Subcutaneous abdominal adipose tissue (tissue), 5 donors: Measurements from ENCODE around the gene GOSR1.
"Not testable (repeated sequence)": the region's sequence is repeated elsewhere in the genome, so short reads cannot be mapped to it uniquely, and the experiment has no call there.

Experiments used
- H3K27ac ChIP-seq: one replicate; pipeline ENCODE4 v1.7.0; 2013; ENCODE audit warnings: low read depth, mild to moderate bottlenecking, inconsistent platforms, low read length, moderate library complexity
- H3K27me3 ChIP-seq, 5 donors: one replicate each; pipeline ENCODE4 v1.7.0; 2013; ENCODE audit warnings: low read length in 5 of 5, inconsistent platforms in 1 of 5; ENCODE audit not compliant: control insufficient read depth in 5 of 5, insufficient read depth in 4 of 5
- H3K36me3 ChIP-seq, 5 donors: one replicate each; pipeline ENCODE4 v1.7.0; 2013; ENCODE audit warnings: low read length in 5 of 5; ENCODE audit not compliant: control insufficient read depth in 5 of 5, insufficient read depth in 5 of 5
- H3K4me1 ChIP-seq, 5 donors: one replicate each; pipeline ENCODE4 v1.7.0; 2013; ENCODE audit warnings: low read length in 5 of 5, mild to moderate bottlenecking in 3 of 5, moderate library complexity in 1 of 5; ENCODE audit not compliant: control insufficient read depth in 5 of 5, insufficient read depth in 5 of 5
- H3K4me3 ChIP-seq, 5 donors: one replicate each; pipeline ENCODE4 v1.7.0; 2013; ENCODE audit warnings: low read length in 5 of 5, low read depth in 1 of 5
- H3K9ac ChIP-seq, 5 donors: one replicate each; pipeline ENCODE4 v1.7.0; 2013; ENCODE audit warnings: low read length in 5 of 5, mild to moderate bottlenecking in 4 of 5, moderate library complexity in 3 of 5
- H3K9me3 ChIP-seq, 5 donors: one replicate each; pipeline ENCODE4 v1.7.0; 2013; ENCODE audit warnings: low read length in 5 of 5; ENCODE audit not compliant: control insufficient read depth in 5 of 5
- donor health status: healthy.
- donor health status: healthy.
- donor health status: healthy.
- donor health status: healthy.
- donor health status: healthy.

Gene GOSR1

GRCh38 chr17:30536846-30537245, 59.6 kb downstream of the GOSR1 start:
- H3K27me3 ChIP-seq, H3K4me3 ChIP-seq, H3K36me3 ChIP-seq, H3K9me3 ChIP-seq, H3K27ac ChIP-seq, H3K4me1 ChIP-seq, H3K9ac ChIP-seq: not testable (repeated sequence)

GRCh38 chr17:30537667-30538066, 60.5 kb downstream of the GOSR1 start:
- not testable (repeated sequence) for H3K4me1 ChIP-seq, H3K36me3 ChIP-seq, H3K27ac ChIP-seq, H3K27me3 ChIP-seq, H3K9ac ChIP-seq, H3K4me3 ChIP-seq, H3K9me3 ChIP-seq

GRCh38 chr17:30541802-30542201, 64.6 kb downstream of the GOSR1 start:
- Histone ChIP-seq H3K9ac (no peak overlapping the region), H3K27ac (no peak overlapping the region)

GRCh38 chr17:30543456-30543855, 66.2 kb downstream of the GOSR1 start:
- H3K9me3 ChIP-seq = no peaks in the 10 kb centered on the region
- no peaks in the 10 kb centered on the region for H3K36me3 ChIP-seq
- no peak overlapping the region for H3K9ac ChIP-seq
- no peak overlapping the region for H3K4me3 ChIP-seq
- H3K4me1 ChIP-seq = no peaks in the 10 kb centered on the region
- H3K27ac ChIP-seq = no peak overlapping the region
- no peaks in the 10 kb centered on the region for H3K27me3 ChIP-seq

More at GRCh38 chr17:30541802-30542201, 64.6 kb downstream of the GOSR1 start:
- no peaks in the 10 kb centered on the region for H3K36me3 ChIP-seq
- H3K4me1 ChIP-seq = no peaks in the 10 kb centered on the region
- H3K27me3 ChIP-seq = no peaks in the 10 kb centered on the region
- H3K9me3 ChIP-seq = no peaks in the 10 kb centered on the region
- H3K4me3 ChIP-seq = no peak overlapping the region

- no peak overlapping the region for H3K4me3 ChIP-seq
- no peak overlapping the region for H3K27ac ChIP-seq
- H3K9ac ChIP-seq = no peak overlapping the region
- no peaks in the 10 kb centered on the region for H3K4me1 ChIP-seq
- no peaks in the 10 kb centered on the region for H3K27me3 ChIP-seq
- H3K9me3 ChIP-seq = no peaks in the 10 kb centered on the region
- H3K36me3 ChIP-seq = peaks cover 0 to 3% (median 0%) of the 10 kb centered on the region in 5 donors
Observed at GRCh38 chr17:30545024-30545423, 67.8 kb downstream of the GOSR1 start.

GRCh38 chr17:30547778-30548573, 70.8 kb downstream of the GOSR1 start:
- Histone ChIP-seq H3K4me1 (peaks cover 0 to 4% (median 3%) of the 10 kb centered on the region in 5 donors), H3K4me3 (no peak overlapping the region), H3K9ac (no peak overlapping the region), H3K9me3 (no peaks in the 10 kb centered on the region), H3K27me3 (no peaks in the 10 kb centered on the region), H3K36me3 (peaks cover 0 to 3% (median 0%) of the 10 kb centered on the region in 5 donors), H3K27ac (no peak overlapping the region)

- not testable (repeated sequence) for H3K36me3 ChIP-seq, H3K4me1 ChIP-seq, H3K9ac ChIP-seq, H3K9me3 ChIP-seq, H3K27ac ChIP-seq, H3K27me3 ChIP-seq, H3K4me3 ChIP-seq
Observed at GRCh38 chr17:30549181-30549580, 72.0 kb downstream of the GOSR1 start.

GRCh38 chr17:30549864-30550511, 72.8 kb downstream of the GOSR1 start:
- no peak overlapping the region for H3K9ac ChIP-seq
- no peaks in the 10 kb centered on the region for H3K27me3 ChIP-seq
- H3K4me1 ChIP-seq = peaks cover 0 to 4% (median 3%) of the 10 kb centered on the region in 5 donors
- H3K9me3 ChIP-seq = no peaks in the 10 kb centered on the region
- H3K27ac ChIP-seq = no peak overlapping the region
- no peak overlapping the region for H3K4me3 ChIP-seq
- H3K36me3 ChIP-seq = peaks cover 0 to 3% (median 0%) of the 10 kb centered on the region in 5 donors

- Histone ChIP-seq H3K4me1 (peaks cover 0 to 4% (median 3%) of the 10 kb centered on the region in 5 donors), H3K27me3 (no peaks in the 10 kb centered on the region)
Observed at GRCh38 chr17:30550512-30551273, 73.5 kb downstream of the GOSR1 start.

More at GRCh38 chr17:30550512-30551273, 73.5 kb downstream of the GOSR1 start:
- no peak overlapping the region for H3K4me3 ChIP-seq
- H3K9ac ChIP-seq = no peak overlapping the region
- peaks cover 0 to 3% (median 0%) of the 10 kb centered on the region in 5 donors for H3K36me3 ChIP-seq
- no peak overlapping the region for H3K27ac ChIP-seq
- no peaks in the 10 kb centered on the region for H3K9me3 ChIP-seq
